ENCODE results near the gene ABCB6.

- TF ChIP-seq ZNF274 (IDR thresholded peaks at IDR 0.05; ENCODE audit: low read depth, low read length) = no peak
- TF ChIP-seq SUZ12 (IDR thresholded peaks at IDR 0.05; ENCODE audit: extremely low read depth, insufficient read depth, insufficient read length) = no peak
These were observed 46.3 kb downstream of the ABCB6 start for GRCh38 chr2:219172231-219173154.
